ENCODE results near the gene RPS8.
"Not testable (repeated sequence)": the region's sequence is repeated elsewhere in the genome, so short reads cannot be mapped to it uniquely, and the experiment has no call there.

RPS8 gene

GRCh38 chr1:44820328-44821239 lies 45.2 kb downstream of the RPS8 start:
- DNase-seq = no peak

DNA sequence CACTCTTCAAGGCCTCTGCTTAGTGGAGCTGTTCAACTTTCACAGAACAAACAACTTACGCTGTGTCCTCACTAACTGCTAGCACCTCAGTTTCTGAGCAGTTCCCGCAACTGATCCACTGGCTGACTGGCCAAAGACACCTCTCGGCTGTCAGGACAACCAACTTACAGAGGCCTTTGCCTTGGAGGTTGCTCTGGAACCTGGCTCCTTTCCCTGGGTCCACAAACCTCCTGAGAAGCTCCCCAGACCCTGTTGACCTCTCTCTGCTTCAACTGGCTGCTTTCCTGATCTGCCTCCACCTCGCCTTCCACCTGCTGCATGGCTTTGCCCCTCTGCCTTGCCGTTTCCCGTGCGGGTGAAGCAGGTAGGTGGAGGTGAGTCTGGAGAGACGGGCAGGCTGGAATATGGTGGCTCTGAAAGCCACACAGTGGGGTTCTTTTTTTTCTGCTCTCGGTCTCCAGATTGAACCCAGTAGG lies 45.9 kb downstream of the RPS8 start:
- no peak for DNase-seq

DNA sequence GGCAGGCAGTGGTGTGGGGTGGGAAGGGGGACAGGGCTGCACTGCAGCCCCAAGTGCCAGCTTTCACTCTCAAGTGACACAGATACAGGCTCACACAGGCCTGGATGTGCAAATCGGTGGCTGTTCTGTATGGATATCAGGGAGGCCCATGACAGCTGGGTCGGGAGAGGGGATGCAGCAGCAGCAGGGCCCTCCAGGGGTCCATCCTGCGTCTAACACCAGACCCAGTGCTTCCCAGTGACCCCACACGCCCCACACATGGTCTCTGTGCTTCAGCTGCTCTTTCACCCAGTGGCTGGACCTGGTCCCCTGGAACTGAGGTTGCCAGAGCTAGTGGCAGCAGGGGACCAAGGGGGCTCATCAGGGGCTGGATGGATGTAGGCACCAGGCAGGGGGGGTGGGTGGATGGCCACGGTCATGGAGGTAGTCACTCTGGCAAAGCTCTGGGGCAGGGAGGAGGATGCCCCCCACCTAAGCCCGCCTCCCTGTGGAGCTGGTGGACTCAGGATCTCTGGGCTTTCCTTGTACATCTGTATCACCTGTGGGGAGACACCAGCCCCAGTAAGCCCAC lies 46.9 kb downstream of the RPS8 start:
- no peak for DNase-seq

DNA sequence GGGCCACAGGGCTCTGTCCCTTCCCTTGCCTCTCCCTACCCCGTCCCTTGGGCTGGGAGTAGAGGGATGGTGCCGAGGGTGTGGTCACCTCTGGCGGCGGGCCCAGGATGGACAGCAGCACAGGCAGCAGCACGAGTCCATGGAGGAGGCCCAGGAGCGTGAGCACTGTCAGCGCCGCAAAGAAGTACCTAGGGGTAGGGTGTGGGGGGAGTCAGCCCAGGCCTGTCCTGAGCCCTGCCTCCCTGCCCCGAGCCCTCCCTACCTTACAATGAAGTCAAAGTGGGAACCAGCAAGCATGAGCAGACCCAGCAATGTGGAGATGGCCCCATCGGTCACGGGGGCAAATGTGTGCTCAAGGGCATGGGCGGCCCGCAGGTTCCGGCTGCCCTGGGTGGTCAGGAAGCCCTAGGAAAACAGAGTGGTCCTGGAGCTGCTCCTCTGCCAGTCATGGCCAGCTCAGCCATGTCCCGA lies 47.7 kb downstream of the RPS8 start:
- no peak for DNase-seq

DNA sequence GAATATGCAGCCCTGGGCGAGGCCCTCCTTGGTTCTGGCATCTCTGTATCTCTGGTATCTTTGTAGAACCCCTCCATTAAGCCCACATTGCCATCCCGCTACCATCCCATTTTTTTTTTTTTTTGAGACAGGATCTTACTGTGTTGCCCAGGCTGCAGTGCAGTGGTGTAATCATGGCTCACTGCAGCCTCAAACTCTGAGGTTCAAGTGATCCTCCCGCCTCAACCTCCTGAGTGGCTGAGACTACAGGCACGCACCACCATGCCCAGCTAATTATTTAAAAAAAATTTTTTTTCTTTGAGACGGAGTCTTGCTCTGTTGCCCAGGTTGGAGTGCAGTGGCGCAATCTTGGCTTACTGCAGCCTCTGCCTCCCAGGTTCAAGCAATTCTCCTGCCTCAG lies 49.1 kb downstream of the RPS8 start:
- not testable (repeated sequence) for DNase-seq

GRCh38 chr1:44826375-44827196 lies 51.2 kb downstream of the RPS8 start:
- DNase-seq = no peak

GRCh38 chr1:44827197-44828002 lies 52.1 kb downstream of the RPS8 start:
- no peak for DNase-seq

DNA sequence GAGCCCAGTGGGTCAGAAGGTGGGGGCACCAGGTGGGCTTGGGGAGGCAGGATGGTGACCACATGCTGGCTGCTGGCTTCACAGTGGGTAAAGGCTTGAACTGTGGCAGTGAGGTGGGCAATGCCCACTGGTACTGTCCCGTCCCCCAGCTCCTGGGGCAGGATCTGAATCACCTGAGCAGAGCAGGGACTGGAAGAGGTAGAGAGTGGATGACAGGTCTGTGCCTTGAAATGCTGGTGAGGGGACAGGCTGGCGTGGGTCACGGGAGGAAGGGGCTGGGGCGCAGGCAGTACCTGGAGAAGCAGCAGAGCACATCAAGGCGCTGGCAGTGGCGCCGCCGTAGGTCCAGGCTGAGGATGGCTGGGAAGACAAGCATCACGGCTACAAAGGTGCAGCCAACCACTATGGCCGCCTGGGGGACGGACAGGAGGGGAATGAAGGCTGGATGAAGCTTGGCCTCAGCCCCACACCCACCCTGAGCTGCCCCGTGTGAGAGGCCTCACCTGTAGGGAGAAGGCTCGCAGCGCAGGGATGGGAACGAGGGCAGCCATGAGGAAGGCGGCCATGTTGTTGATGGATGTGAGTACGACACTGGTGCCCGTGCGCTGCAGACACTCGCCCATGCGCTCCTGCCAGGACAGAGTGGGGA lies 52.8 kb downstream of the RPS8 start:
- no peak for DNase-seq
